Astrocyte of the hippocampus (primary cell): ENCODE measurements around the gene C1orf35.

Experiments
- DNase-seq: peaks from one replicate; pipeline ENCODE4 v3.0.0; 2011; ENCODE audit warnings: low read depth, low spot score

C1orf35 gene

DNA sequence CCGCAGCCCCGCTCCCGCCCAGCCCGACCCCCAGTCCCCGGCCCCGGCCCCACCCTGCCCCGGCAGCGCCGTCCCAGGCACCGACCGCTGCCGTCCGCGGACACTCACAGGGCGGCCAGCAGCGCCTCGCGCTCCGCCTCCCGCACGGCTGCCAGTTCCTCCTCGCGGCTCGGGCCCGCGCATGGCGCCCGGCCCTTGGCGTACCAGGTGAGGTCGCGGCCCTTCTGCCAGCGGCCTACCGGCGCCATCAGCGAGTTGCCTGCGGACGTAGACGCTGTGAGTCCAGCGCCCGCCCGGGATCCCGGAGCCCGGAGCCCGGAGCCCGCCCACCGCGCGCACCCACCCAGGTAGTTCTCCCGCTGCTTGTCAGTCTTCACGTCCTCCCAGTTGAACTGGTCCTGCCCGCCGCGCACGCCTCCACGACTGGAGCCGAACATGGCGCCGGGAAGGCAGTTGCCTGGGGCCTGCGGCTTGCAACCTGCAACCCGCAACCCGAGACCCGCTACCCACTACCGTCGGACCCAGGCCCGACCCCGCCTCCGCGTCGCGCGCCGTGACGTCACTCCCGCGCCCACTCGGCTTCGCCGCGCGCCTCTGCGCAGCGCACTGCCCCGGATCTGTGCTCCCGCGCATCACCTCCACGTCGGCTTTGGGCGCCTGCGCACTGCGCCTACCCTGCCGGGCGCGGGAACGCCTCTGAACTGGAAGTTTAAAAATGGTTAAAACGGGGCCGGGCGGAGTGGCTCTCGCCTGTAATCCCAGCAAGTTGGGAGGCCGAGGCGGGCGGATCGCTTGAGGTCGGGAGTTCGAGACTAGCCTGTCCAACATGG is at the start of gene C1orf35:
C1orf35 (minus strand) TSS at position 535 of the 830 bp plus-strand sequence; CDS start at position 437, 98 bp downstream.
- DNase-seq: peak; percentile 98

DNA sequence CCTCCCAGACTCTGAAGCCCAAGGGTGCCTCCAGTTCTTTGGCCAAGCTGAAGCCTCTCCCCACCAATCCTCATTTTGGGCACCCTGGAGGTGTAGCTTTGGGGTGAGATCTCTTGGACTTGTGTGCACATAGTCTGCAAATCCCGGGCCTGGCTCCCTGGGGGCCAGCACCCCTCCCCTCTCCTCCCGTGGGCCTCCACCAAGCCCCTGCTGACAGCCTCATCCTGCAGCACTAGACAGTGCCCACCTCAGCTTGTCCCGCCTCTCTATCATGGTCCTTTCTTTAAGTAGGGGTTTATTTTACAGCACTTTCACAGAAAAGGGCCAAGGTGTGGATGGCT is 49.8 kb upstream of the C1orf35 start:
- no peak for DNase-seq

DNA sequence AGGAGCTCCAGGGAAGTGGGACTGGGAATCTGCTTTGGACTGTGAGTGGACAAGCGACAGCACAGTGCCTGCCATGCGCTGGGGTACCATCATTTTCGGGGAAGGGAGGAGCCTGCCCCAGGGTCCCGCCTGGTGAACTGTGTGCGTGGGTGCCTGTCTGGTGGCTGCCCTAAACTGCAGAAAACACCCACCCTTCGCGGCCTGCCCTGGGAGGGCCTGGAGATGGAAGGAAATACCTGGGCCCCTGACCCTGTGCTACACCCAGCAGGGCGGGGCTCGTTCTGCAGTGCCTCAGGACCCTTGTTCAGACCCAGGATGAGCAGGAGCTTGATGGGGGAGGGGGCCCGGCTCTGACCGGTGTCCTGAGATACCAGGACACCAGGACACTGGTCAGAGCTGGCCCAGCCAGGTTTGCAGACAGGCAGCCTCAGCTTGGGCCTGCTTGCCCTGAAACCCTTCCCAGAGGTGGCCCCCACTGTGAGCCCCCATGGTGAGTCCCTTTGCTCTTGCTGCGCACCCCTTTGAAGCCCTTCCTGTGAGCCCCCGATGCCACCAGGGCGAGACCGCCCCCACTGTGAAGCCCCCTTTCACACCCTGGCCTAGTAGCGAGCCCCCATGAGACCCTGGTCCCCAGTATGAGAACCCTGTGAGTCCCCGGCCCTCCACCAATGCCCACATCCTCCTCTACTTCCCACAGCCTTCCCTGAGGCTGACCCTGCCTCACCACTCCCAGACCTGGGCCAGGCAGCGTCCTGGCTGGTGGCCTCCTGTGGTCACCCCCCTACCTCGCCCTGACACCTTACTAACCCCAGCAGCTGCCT is 49.2 kb upstream of the C1orf35 start:
- DNase-seq: no peak

GRCh38 chr1:228151180-228151925 is 48.2 kb upstream of the C1orf35 start:
- no peak for DNase-seq

DNA sequence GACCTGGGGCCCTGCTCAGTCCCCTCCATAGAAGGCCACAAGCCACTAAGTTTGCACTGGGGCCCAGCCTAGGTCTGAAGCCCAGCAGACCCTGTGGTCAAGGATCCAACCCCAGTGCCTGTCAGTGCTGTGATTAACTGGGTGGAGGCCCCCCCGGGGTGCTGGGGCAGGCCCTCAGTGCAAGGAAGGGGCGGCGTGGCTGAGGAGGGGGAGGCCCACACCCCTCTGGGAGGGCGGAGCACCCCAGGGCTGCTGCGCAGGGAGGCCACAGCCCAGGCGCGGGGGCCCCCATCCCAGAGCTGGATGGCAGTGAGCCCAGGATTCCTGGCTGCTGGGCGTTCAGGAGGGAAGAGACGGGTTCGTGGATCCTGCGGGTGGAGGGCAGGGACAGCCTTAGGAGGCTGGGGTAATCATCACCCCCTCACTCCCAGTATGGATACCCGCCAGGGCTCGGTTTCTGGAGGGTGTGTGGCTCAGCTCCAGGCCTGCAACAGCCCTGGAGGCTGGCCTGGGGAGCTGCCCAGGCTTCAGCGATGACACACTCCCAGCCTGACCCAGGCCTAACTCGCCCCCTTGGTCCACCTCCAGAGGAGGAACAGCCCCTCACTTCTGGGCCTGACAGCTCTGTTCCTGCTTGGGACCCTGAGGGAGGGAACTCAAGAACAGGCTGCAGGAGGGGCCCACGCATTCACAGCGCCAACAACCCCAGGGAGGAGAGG is 47.5 kb upstream of the C1orf35 start:
- peak; percentile 78 for DNase-seq

DNA sequence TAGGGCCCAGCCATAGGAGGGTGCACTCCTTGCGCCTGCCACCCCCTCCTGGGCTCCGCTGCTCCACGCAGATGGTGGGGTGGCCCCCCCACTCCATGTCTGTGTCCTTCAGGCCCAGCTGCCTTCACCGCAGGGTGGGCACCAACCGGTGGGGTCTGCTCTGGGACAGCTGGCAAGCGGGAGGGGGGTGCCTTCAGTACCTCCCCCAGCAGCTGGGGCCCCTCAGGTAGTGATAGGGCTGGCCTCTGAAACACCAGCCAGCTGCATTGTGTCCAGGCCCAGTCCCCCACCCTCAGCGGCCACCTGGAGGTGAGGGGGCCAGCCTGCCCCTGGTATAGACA is 47.0 kb upstream of the C1orf35 start:
- DNase-seq: no peak

DNA sequence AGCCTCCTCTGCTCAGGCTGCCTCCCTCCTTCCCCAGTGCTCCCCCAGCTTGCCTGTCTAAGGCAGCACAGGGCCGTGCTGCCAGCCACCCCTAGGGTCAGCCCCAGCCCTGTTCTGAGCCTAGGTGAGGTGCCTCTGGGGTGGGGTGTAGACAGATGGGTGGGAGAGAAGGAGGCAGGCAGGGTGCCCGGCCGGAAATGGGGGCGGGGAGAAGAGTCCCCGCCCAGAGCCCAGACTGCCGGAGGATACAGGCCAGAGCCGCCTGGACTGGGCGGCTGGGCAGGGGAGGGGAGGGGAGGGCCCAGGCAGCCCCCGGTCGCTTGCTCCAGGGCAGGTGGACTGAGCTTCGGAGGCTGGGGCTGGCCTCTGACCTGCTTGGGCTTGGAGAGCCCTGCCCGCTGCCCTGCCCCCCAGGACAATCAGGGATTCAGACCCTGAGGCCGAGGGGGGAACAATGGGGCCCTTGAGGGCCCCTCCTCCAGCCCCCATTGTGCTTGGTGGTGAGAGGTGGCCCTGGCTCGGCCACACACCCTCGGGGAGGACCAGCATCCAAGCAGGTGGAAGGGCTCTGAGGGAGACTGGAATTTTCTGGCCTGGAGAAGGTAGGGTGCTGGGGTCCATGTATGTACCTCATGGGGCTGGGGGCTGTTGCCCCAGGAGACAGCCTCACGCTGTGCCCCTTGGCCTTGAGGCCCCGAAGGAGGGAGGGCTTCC is 46.4 kb upstream of the C1orf35 start, which contains the start of gene GJC2:
GJC2 (plus strand) TSS at position 525 of the 714 bp plus-strand sequence. CDS start 7,829 bp downstream, outside the sequence.
- peak; percentile 23 for DNase-seq

DNA sequence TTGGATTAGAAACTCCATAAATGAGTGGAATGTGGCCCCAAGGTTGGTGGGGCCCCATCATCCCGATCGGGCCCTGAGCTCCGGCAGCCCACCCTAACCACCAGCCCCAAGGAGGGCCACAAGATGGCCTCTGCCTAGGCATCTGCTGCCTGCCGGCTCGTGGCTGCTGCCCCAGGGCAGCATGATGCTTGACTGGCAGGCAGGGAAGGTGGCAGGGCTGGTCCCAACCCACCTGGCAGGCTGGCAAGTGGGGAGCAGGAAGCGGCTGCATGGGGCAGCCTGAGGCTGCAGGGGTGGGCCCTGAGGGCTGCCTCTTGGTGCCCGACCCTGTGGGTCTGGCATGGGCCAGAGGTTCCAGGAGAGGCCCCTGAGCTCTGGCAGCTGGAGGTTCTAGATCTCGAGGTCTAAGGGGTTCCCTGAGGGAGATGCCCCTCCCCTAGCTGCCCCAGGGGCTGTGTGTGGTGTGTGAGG is 45.8 kb upstream of the C1orf35 start:
- DNase-seq: no peak

DNA sequence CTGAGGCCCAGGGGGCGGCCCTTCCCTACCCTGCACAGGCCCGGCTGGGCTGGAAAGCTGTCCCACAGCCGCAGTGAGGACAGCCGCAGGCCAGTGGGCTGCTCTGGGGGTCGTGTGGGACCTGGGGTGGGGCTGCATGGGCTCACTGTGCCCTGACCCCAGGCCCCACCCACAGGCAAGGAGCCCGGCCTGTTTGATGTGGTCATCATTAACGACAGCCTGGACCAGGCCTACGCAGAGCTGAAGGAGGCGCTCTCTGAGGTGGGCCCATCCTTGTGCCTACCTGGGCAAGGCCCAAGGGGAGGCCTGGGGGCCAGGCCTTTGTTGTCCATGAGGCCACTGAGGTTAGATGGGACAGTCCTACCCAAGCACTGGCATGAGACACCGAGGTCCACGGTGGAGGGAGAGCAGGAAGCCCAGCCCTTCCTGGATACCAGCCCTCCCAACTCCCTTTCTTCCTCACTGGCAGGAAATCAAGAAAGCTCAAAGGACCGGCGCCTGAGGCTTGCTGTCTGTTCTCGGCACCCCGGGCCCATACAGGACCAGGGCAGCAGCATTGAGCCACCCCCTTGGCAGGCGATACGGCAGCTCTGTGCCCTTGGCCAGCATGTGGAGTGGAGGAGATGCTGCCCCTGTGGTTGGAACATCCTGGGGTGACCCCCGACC is 45.2 kb upstream of the C1orf35 start:
- DNase-seq: no peak

- no peak for DNase-seq
These were observed 44.6 kb upstream of the C1orf35 start for GRCh38 chr1:228147768-228148167.

- DNase-seq: no peak
These were observed 44.1 kb upstream of the C1orf35 start for GRCh38 chr1:228147151-228147693.

DNA sequence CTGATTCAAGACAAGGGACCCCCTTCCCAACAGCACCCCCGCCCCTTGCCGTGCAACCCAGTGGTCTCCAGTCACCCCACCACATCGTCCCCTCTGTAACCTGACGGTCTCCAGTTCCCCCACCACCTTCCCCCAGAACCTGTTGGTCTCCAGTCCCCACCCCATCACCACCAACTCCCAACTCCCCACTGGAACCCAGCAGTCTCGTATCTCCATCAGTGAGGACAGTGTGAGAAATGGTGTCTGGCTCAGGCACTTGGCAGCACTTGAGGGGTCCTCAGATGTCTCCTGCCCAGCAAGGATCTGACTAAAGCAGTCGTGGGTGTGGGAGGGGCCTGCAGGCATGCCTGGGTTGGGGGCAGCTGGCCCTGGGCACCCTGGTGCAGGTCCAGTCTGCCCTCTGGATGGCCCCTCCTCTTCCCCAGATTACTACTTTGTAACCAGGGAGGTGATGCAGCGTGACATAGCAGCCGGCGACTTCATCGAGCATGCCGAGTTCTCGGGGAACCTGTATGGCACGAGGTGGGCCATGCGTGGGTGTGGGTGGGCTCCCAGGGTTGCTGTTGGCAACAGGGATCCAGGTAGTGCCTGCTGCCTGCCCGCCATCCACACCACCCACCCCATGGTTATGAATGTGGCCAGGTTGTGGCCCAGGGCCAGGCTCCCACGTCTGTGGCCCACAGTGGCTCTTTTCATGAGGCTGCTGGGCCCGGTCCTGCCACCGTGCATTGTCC is 43.5 kb upstream of the C1orf35 start:
- no peak for DNase-seq

DNA sequence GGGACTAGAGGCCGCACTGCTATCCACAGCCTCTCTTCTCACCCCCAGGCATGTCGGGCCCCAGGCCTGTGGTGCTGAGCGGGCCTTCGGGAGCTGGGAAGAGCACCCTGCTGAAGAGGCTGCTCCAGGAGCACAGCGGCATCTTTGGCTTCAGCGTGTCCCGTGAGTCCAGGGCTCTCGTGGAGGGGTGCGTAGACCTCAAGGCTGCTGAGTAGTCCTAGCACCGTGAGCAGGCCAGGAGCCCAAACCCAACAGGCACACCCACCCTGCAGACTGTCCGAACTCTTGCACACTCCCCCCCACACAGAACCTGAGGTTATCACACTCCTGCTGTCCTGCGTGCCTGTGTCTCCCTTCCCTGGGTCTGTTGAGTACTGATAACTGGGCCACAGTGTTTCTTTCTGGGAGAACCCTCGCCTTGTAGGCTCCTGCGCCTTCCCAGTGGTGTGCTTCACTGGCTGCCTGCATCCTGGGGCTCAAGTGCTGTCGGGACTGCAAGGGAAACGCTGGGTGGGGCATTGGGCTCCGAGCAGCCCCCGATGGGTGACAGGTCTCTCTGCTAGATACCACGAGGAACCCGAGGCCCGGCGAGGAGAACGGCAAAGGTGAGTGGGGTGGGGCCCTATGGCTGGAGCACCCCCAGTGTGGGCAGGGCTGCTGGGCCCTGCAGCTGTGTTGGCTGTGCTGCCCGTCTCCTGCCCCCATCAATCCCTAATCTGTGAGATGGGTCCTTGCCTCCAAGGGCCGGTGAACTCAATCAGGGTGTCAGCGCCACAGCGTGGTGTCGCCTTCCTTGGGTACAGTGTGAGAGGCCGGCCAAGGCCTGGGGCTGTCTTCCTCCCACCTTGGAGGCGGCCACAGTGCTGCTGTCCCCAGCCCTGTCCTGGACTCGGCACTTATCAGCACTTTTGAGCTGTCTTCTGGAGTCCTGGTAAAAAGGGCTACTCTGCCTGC is 42.6 kb upstream of the C1orf35 start:
- DNase-seq: no peak

- DNase-seq: no peak
These were observed 41.8 kb upstream of the C1orf35 start for GRCh38 chr1:228144993-228145343.

DNA sequence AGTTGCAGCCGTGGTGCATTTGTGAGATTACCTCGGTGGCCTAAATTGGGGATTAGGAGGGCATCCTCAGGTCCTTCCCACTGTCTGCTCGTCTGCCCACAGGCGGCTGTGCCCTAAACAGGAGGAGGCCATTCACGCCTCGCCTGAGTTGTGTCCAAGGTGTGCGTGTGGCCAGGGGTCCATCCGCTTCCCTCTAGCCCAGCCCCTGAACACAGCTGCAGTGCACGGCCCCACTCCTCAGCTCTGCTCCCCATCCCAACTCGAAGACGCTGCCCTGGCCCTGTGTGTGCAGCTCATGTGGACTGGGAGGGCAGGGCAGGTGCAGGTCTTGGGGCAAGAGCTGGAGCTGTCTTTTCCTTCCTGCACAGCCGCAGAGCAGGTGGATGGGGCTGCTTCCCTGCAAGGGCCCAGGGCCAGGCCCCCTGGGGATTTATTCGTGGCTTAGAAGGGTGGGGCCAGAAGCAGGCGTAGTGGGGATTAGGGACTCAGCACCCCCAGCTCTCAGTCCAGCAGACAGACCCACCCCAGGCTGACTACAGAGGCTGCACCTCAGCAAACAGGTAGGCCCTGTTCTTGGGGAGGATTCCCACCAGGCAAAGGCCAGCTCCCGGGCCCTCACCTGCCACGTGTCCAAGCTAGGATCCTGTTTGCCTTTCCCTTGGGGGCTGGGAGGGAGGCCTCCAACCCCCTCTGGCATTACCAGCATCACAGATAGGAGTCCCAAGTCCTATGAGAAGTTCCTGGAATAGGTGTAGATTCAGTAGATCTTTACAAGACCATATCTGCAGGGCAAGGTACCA is 41.3 kb upstream of the C1orf35 start:
- no peak for DNase-seq

GRCh38 chr1:228143480-228144192 is 40.5 kb upstream of the C1orf35 start:
- no peak for DNase-seq

DNA sequence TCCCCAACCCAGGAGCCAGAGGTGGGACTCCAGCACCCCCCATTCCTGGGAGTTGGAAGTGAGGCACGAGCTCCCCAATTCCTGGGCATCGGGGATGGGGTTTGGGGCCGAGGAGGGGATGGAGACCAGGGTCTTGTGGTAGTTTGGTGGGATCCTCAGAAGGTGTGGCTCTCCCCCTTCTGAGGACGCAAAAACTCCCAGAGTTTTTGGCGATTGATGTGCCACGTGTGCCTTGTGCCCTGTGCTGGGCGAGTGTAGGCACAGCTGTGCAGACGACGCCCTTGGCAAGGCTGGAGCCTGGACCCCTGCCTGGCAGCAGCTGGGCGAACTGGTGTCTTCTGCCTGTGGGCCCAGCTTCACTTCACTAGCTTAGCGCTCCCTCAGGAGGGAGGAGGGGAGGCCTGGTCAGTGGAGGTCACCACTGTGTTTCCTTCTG is 39.6 kb upstream of the C1orf35 start:
- no peak for DNase-seq
